ENCODE data around the gene CHERP.
"Not testable (repeated sequence)": the region's sequence is repeated elsewhere in the genome, so short reads cannot be mapped to it uniquely, and the experiment has no call there.

The CHERP gene

DNA sequence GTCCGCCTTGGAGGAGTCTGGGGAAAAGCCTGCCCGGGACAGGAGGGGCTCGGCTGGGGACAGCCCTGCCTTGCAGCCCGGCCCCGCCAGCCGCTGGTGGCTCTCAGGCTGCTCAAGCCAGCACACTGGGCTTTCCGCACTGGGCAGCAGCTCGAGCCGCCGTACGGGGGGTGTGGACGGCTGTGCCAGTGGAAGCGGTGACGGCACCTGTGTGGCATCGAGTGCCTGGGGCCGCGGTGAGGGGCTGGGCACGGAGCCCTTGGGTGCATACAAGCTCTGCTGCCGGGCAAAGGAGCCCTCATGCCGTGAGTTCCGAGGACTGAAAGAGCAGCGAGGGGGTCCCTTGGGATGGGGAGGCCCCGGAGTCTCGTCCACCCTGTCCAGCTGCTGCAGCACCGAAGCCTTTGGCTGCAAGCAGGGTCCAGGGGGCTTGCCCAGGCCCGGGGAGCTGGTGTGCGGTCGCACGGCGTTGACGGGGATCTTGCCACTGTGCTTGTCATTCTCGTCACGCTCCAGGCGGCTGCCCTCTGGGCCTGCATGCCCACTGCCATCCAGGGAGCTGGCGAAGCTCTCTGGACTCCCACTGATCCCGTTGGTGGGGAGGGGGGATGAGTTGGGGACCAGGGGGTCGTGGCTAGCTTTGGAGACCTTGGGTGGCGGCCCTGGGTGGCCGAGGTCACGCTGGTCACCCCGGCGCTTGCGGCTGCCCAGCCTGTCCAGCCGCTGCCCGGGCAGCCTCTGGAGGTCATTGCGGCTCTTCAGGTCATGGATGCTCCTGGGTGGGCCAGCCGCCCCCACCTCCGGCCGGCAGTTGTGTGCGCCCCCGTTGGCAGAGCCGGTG lies 34.7 kb upstream of the CHERP start:
- DNase-seq (ENCODE audit: low read depth in 1 of 2, low spot score in 1 of 2) = no peak

GRCh38 chr19:16575861-16576689 lies 33.8 kb upstream of the CHERP start:
- no peak for DNase-seq (ENCODE audit: low read depth in 1 of 2, low spot score in 1 of 2)

GRCh38 chr19:16575282-16575681 lies 33.0 kb upstream of the CHERP start:
- no peak for DNase-seq (ENCODE audit: low read depth in 1 of 2, low spot score in 1 of 2)

GRCh38 chr19:16573925-16574324 lies 31.7 kb upstream of the CHERP start:
- no peak for DNase-seq (ENCODE audit: low read depth in 1 of 2, low spot score in 1 of 2)

DNA sequence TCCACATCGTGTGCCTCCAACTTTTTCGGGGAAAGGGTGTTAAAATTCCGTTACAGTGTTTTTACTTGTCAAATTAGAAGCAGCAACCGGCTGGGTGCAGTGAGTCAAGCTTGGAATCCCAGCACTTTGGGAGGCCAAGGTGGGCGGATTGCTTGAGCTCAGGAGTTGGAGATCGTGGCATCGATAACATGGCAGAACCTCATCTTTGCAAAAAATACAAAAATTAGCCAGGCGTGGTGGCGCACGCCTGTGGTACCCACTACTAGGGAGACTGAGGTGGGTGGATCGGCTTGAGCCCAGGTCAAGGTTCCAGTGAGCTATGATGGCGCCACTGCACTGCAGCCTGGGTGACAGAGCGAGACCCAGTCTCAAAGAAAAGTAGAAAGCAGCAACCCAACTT lies 31.1 kb upstream of the CHERP start:
- DNase-seq (ENCODE audit: low read depth in 1 of 2, low spot score in 1 of 2) = no peak

- DNase-seq (ENCODE audit: low read depth in 1 of 2, low spot score in 1 of 2) = peak; percentile 79 to 89
Observed at GRCh38 chr19:16572332-16573211, 30.3 kb upstream of the CHERP start, which contains the start of gene SLC35E1. SLC35E1 (minus strand) TSS chr19:16572415; CDS start chr19:16572364, 51 bp downstream.

- no peak for DNase-seq (ENCODE audit: low read depth in 1 of 2, low spot score in 1 of 2)
Observed at GRCh38 chr19:16571822-16572331, 29.6 kb upstream of the CHERP start.

DNA sequence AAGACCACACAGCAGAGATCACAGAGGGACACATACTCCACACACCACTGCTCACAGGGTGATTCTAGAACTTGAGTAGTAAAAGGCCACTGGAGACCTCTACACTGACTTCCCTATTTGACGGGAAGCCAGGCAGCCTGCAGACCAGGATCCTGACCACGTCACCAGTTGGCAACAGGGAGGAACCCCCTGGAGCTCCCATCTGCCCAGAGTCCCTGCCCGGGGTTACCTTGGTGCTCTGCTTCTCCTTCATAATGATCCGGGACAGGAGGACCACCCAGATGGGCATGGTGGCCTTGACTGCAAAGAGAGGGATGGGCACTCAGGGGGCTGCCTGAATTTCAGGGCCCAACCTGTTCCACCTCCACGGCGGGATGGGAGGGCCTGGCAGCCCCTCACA lies 29.0 kb upstream of the CHERP start:
- DNase-seq (ENCODE audit: low read depth in 1 of 2, low spot score in 1 of 2) = no peak

DNA sequence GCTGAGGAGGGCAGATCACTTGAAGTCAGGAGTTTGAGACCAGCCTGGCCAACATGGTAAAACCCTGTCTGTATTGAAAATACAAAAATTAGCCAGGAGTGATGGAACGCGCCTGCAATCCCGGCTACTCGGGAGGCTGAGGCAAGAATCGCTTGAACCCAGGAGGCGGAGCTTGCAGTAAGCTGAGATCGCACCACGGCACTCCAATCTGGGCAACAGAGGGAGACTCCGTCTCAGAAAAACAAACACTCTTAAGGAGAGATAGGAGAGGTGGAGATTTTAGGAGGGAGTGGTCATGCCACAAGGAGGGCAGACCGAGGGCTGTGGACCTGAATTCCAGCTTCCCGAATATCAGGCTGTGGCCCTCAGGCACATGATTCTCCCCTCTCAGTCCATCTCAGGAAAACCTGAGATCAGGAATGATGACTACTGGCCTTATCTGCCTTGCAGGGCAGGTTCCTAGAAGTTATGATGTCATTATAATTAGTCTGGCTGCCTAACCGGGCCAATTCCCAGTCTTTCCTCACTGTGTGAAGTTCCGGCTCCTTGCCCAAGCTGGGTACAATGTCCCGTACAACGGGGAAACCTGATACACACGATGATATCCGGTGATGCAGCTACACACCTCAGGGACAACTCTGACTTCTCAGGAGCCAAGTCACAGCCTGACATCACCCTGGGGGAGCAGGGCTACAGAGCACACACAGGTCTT lies 27.5 kb upstream of the CHERP start:
- no peak for DNase-seq (ENCODE audit: low read depth in 1 of 2, low spot score in 1 of 2)

GRCh38 chr19:16566702-16567101 lies 24.5 kb upstream of the CHERP start:
- no peak for DNase-seq (ENCODE audit: low read depth in 1 of 2, low spot score in 1 of 2)

DNA sequence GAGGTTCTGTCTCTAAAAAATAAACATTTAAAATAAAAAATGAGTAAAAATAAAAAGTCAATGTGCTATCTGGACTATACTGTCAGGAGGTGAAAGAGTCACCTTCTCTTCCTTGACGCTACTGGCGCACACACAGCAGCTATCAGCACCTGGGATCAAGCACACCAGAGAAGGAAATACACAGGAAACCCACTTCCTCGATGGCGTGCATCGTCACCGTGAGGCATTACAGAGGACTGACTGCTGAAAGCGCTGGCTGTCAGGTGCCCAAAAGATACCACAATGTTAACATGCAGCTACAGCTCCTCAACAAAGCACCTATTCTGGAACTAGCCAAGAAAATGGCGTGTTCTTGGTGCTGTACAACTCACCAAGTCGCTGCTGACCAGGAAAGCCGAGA lies 23.9 kb upstream of the CHERP start:
- DNase-seq (ENCODE audit: low read depth in 1 of 2, low spot score in 1 of 2) = peak; percentile 57 to 64

DNA sequence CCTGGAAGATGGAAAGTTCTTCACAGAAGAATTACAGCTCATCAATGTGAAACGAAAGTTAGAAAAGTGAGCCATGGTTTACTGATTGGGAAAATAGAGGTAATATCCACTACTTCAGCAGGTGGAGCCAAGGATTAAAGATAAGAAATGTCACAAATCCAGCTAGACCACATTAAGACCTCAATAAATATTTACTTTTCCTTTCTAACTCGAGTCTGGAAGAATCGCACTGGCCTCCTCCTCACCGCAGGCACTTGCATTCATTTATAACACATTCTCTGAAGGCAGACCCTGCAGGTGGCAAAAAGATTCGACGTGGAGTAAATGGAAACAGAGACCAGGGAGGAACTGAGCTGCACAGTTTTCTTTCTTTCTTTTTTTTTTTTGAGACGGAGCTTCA lies 22.6 kb upstream of the CHERP start:
- no peak for DNase-seq (ENCODE audit: low read depth in 1 of 2, low spot score in 1 of 2)

GRCh38 chr19:16562608-16563025 lies 20.4 kb upstream of the CHERP start:
- DNase-seq (ENCODE audit: low read depth in 1 of 2, low spot score in 1 of 2) = no peak

- DNase-seq (ENCODE audit: low read depth in 1 of 2, low spot score in 1 of 2) = no peak
Observed at GRCh38 chr19:16561382-16561781, 19.1 kb upstream of the CHERP start.

DNA sequence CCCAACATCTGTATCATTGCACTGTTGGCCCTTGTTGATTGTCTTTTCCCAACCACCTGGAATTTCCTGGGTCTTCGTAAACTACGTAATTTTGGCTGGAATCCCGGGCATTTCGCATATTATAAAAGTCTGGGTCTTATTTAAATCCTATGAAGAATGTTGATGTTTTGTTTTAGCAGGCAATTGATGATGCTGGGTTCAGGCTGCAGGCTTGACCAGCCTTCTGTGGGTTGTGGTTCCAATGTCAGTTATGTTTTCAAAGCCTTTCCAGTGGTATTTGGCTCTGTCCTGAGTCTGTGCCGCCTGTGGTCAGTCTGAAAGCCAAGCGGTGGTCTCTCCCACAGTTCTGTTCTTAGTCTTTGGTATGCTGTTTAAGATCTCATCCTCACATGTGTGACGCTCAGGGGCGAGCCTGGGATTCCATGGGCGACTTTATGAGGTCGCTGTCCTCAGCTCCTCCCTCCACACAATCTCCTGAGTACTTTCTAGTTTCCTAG lies 17.6 kb upstream of the CHERP start:
- no peak for DNase-seq (ENCODE audit: low read depth in 1 of 2, low spot score in 1 of 2)

DNA sequence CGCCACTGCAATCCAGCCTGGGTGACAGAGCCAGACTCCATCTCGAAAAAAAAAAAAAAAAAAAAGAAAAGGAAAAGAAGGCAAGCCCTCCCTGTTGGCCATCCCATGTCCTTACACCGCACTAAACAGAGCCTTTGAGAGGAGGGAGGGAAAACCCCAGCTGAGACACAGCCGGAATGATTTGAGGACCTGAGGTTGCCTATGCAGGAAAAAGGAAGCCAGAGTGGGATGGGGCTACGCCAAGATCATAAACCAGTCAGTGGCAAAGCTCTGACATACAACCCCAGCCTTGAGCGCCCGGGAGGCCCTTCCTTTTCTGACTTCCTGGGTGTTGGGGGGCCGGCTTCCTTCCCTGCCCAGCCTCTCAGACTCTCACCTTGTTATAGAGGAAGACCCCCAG lies 12.5 kb upstream of the CHERP start:
- DNase-seq (ENCODE audit: low read depth in 1 of 2, low spot score in 1 of 2) = no peak

GRCh38 chr19:16551902-16552301 lies 9.7 kb upstream of the CHERP start:
- DNase-seq (ENCODE audit: low read depth in 1 of 2, low spot score in 1 of 2) = not testable (repeated sequence)

GRCh38 chr19:16548956-16549355 lies 6.7 kb upstream of the CHERP start:
- no peak for DNase-seq (ENCODE audit: low read depth in 1 of 2, low spot score in 1 of 2)

DNA sequence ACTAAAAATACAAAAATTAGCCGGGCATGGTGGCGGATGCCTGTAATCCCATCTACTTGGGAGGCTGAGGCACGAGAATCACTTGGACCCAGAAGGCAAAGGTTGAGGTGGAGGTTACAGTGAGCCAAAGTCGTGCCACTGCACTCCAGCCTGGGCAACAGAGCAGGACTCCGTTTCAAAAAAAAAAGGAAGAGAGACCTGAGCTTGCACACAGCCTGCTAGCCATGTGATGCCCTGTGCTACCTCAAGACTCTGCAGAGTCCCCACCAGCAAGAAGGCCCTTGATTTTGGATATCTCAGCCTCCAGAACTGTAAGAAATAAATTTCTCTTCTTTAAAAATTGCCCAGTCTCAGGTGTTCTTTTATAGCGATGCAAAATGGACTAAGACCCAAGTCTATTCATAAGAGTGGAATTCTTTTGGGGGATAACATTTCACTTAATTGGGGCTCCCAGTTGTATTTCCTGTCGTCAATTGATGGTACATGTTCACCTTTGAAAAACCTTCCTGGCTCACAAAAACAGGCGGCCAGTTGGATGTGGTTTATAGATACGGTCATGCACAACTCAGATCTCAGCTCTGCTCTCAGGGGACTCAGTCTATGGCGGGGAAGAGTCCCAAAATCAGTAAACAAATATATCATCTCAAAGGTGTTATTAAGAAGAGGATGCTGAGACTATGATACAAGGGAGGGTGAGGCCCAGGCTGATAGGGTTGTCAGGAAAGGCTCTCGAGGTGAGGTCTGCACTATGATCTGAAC lies 2.4 kb upstream of the CHERP start:
- no peak for DNase-seq (ENCODE audit: low read depth in 1 of 2, low spot score in 1 of 2)
